Bone marrow (tissue), 2 donors: ENCODE measurements around the gene CHAMP1.

Experiments used
- DNase-seq, 2 donors: peaks; one replicate each; lab custom pipeline; 2025; lab: John Stamatoyannopoulos, UW

CHAMP1 gene, protein sequence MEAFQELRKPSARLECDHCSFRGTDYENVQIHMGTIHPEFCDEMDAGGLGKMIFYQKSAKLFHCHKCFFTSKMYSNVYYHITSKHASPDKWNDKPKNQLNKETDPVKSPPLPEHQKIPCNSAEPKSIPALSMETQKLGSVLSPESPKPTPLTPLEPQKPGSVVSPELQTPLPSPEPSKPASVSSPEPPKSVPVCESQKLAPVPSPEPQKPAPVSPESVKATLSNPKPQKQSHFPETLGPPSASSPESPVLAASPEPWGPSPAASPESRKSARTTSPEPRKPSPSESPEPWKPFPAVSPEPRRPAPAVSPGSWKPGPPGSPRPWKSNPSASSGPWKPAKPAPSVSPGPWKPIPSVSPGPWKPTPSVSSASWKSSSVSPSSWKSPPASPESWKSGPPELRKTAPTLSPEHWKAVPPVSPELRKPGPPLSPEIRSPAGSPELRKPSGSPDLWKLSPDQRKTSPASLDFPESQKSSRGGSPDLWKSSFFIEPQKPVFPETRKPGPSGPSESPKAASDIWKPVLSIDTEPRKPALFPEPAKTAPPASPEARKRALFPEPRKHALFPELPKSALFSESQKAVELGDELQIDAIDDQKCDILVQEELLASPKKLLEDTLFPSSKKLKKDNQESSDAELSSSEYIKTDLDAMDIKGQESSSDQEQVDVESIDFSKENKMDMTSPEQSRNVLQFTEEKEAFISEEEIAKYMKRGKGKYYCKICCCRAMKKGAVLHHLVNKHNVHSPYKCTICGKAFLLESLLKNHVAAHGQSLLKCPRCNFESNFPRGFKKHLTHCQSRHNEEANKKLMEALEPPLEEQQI

DNA sequence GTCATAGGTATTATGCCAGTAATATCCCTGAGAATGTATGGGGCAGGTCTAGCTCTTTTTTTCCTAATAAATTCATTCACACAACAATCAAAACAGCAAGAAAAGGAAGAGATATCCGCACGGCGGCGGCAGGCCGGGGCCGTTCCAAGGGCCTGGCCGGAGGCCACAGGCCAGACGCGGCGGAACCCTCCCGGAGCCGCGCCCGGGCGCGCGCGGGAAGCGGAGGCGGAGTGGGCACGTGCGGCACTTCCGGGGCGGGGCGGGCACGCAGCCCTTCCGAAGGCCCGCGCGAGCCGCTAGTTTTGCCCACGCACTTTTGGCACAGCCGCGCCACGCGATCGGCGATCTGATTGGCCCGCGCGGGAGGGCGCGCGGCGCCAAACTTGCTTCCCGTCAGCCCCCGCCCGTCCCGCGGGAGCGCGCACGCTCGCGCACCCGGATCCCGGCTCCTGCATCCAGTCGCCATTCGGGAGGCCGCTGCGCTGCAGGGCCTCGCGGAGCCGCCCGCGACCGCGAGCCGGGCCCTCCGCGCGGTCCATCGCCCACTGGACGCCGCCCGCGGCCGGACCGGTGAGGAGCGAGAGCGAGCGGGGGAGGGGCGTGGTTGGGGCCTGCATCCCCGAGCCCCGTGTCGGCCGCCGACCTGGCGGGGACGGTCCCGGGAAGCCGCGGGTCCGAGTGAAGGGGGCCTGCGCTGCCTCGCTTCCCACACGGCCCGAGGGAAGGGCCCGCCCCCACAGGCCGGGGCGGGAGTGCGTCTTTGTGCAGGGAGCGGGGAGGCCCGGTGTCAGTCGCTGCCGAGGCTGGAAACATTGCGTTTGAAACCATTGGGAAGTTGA is at the start of gene CHAMP1:
Gene CHAMP1, plus strand, starts transcription at position 430 of the 839 bp plus-strand sequence. CDS start 9,340 bp downstream, outside the sequence.
- peak; percentile 71 to 79 for DNase-seq

DNA sequence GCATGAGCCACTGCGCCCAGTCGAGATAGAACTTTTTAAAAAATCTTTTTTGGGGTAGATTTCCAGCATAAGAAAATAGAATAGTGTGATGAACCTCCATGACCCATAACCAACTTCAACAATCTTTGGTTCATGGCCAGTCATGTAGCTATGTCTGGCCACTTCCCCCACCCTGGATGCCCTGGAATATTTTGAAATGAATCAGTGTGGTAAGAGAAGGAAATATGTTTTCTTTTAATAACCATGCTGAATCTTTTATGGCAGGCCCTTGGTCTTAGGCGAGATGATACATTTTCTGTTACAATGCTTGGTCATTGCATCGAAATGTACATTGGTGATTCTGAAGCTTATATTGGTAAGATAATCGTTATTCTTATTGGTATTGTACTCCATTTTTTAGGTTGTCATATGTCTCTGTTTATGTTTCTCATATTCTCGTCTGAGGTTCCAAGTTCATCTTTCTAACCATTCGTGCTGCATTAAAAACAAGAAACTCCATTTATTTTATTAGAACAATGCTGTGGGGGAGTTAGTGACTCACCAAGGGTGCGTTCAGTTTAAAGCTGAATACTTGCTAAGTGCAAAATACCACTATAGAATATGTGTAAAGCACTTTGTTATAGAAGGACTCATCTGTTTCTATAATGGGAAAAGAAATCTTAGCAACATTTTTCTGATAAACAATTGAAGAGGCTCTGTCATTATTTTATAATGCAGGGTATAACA is 49.3 kb upstream of the CHAMP1 start:
- no peak for DNase-seq

DNA sequence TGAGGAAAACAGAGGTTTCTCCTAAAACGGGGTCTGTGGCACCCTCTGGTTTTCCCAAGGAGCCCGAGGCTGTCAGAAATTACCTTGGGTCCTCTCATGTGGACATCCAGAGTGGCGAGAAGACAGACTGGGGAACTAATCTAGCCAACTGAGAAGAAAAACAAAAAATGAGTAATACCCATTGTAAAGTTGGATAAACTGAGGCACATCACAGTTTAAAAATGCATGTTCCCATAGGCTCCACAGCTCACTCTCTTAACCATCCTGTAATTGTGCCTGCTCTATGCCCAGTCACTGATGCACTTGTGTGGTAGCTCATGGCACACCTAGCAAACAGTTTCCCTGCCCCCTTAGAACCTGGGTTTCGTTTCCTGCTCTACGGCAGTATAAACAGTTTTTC is 48.1 kb upstream of the CHAMP1 start:
- no peak for DNase-seq

DNA sequence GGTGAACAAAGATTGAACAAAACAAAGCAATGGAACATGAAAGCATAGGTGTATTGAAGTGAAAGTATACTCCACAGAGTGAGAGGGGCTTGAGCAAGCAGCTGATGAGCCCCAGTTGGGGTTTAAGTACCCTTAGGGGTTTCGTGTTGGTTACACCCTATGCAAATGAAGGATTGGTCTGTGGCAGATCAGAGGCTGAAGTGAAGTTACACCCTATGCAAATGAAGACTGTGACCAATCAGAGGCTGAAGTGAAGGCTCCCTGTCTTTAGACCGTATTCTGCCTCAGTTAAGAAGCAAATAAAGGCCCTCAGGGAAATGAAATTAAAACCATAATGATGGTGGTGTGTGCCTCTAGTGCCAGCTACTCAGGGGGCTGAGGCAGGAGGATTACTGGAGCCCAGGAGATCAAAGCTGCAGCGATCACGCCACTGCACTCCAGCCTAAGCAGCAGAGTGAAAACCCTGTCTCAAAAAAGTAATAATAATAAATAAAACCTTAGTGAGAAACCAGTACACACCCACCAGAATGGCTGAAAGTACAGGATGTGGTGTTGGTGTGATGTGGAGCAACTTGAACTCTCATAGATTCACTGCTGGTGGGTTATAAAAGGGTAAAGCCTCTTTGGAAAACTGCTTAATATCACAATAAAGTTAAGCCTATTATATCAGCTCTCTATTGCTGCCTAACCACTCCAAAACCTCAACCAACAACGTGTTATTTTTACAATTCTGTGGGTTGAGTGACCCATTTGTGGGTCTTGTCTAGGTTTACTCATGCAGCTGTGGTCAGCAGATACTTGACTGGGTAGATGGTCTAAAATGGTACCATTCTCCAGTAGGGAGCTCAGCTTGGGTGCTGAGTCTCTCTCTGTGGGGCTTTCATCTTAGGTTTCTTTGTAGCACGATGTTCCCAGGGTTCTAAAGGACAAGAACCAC is 45.7 kb upstream of the CHAMP1 start:
- no peak for DNase-seq

DNA sequence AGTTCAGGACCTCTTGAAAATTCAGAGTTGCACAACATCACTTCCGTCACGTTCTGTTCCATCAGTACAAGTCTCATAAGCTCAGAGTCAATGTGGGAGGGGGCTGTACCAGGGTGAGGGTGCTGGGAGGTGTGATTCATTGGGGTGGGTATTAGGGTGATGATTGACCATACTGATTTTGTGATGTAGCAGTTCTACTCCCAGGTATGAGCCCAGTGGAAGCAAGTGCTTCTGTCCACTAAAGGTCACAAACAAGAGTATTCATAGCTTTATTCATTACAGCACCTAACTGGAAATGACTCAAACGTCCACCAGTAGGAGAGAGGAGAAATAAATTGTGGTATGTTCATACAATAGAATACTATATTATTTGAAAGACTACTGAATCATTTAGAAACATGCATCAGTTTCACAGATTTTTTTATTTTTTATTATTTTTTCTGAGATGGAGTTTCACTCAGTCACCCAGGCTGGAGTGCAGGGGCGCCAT is 45.0 kb upstream of the CHAMP1 start:
- DNase-seq: no peak

DNA sequence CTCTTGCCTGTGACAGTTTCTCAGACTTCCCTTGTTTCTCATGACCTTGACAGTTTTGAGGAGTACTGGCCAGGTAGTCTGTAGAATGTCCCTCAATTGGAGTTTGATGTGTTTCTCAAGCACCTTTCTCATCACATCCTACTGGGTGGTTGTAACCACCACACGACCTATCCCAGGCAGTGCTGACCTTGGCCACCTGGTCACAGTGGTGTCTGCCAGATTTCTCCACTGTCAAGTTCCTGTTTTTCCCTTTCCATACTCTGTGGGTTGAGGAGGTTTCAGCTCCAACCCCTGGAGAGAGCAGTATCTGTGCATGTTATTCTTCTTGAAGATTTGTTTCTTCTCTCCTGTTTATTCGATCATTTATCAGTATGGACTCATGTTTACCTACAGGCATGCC is 41.3 kb upstream of the CHAMP1 start:
- DNase-seq: no peak

DNA sequence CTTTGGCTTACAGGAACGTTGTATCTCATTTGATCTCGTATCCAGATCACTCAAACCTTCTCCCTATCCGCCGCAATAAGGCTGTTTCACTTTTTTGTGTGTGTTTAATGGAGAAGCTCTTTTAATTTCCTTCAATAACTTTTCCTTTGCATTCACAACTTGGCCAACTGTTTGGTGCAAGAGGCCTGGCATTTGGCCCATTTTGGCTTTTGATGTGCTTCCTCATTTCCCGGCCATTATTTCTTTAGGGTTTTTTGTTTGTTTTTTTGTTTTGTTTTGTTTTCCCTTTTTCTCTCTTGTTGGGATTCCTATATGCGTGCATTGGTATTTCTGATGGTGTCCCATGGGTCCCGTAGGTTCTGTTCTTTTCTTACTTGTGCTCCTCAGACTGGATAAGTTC is 39.0 kb upstream of the CHAMP1 start:
- DNase-seq: no peak

DNA sequence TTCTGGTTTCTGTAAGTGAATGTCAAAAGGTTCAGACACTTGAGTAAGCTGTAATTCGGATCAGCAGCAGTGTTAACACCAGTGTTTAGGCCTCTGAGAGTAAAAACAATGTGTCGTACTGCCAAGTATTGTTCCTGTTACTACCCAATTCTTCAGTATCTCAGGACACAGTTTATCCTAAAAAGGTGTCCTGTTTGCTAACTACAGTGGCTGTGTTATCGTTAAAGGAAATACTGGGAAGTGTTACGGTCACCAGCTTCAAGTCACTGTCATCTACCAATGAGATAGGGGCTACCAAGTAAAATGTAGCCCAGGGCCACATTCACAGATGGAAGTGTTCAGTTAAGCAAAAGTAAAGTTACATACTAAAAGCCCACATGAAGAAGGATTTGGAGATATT is 35.2 kb upstream of the CHAMP1 start:
- DNase-seq: no peak

DNA sequence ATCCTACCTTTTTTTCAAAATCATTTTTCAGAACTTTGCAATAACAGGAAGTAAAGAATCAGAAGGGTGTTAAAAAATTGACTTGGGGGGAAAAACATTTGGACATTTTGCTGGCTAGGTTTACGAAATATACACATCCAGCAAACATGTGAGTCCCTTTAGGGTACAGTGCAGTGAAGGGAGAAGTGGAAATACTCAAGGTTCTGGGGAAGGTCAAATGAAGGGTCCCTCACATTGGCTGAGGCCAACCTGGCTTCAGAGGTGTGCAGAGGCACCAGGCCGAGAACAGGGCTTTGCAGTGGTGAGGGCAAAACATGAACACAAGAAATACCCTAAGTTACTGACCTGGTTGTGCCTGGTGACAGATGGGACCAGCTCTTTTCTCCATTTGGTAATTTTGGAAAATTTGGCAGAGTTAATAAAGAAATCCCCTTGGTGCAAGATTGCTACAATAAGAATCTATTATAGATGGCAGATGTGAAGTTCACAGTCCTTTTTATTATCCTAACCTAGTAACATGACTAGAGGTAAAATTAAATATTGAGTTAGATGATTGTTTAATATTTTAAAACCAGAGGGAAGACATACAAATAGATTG is 34.4 kb upstream of the CHAMP1 start:
- DNase-seq: no peak

DNA sequence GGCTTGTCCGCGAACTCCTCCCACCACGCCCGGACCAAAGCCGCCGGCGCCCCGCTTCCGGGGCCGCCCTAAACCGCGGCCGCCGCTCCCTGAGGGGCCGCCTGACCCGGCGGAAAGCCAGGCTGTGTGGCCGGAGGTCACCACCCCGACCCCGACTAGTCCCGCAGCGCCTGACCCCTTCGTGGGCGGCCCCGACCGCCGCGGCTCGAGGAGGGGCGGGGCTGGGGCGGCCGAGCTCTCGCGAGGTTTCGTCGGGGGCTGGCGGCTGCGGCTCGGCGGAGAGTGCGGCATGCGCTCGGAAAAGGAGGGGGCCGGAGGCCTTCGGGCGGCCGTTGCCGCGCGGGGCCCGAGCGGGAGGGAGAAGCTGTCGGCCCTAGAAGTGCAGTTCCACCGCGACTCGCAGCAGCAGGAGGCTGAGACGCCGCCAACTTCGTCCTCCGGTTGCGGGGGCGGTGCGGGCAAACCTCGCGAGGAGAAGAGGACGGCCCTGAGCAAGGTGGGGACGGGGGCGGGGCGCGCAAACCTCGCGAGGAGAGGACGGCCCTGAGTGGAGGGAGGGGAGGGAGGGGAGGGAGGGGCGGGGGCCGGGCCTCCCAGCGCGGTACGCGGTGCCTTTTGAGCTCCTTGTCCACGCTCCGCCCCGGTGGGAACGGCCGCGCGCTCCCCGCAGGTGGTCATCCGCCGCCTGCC is 32.8 kb upstream of the CHAMP1 start, which contains the start of gene UPF3A:
Gene UPF3A, plus strand, starts transcription at position 251 of the 690 bp plus-strand sequence. Its CDS starts 39 bp downstream, at position 290.
- peak; percentile 70 to 99 for DNase-seq

DNA sequence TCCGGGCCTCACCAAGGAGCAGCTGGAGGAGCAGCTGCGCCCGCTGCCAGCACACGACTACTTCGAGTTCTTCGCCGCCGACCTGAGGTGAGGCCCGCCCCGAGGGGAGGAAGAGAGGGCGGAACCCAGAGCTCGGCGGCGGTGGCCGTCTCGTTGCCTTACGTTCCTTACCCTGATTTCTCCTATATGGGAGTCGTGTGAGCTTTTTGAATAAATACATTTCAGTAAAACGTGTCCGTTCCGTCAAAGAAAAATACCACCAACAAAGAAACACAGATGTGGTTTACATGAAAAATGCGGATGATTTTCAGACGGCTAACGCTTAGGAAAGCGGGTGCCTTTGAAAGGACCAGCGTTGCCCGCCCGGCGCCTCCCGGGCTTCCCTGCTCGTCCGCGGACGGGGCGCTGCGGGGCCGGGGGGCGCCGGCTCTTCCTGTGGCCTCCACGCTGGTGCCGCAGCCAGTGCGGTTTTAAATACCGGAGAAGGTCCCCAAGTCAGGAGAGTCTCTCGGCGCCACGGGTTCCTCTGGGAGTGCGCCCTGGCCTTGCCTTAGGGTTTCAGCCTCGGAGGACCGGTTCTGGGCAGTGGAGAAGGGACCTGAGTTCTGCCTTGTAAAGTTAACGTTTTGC is 32.1 kb upstream of the CHAMP1 start:
- DNase-seq: peak; percentile 54 to 68

DNA sequence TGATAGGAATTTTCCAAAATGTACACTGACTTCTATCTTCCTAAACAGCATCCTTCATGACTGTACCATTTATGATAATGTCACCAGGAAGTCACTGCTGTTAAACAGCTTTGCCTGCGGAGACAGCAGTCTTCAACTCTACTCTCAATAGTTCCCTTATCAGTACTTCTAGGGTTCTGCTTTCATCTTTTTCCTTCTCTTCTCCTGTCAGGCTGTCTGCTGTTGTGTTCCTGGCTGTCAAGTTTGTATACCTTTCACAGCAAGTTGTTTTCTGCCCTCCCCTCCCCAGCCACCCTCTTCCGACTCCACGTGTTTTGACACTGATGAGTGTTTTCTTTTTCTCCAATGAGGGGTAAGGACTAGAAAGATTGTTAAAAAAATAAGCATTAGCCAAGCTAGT is 30.7 kb upstream of the CHAMP1 start:
- DNase-seq: no peak

DNA sequence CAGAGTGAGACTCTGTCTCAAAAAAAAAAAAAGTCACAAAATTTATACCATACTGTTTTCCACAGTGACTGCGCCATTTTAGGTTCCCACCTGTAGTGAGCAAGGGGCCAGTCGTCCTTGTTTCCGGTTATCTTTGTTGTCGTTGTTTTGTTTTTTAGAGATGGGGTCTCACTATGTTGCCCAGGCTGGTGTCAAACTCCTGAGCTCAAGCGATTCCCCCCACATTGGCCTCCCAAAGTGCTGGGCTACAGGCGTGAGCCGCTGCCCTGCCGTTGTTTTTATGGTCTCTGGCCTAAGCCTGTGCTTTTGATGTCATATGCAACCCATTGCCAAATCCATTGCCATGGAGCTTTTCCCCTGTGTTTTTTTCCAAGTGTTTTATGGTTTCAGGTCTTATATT is 29.6 kb upstream of the CHAMP1 start:
- DNase-seq: no peak

DNA sequence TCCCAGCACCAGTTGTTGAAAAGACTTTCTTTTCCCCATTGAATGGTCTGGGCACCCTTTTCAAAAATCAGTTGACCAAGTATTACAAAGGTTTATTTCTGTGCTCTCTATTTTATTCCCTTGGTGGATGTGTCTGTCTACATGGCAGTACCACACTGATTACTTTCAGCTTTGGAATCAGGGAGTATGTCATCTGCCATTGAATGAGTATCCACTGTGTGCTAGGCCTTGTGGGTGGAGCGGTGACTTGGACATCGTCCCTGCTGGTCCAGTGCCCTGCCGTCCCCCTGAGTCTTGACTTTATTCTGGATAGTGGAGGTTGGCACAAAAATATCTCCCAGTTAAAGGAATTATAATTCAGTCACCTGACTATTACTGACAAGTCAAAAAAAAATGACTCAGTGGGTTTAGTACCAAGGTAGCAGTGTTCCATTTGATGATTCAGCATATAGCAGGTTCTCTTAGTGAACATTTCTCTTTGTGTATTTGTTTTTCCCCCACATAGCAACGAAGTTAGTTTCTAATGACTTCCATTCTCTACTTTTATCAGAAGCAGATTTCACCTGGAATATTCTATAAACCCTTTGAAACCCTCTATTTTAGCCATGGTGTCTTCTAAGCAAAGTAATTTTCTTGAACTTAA is 29.0 kb upstream of the CHAMP1 start:
- DNase-seq: no peak

DNA sequence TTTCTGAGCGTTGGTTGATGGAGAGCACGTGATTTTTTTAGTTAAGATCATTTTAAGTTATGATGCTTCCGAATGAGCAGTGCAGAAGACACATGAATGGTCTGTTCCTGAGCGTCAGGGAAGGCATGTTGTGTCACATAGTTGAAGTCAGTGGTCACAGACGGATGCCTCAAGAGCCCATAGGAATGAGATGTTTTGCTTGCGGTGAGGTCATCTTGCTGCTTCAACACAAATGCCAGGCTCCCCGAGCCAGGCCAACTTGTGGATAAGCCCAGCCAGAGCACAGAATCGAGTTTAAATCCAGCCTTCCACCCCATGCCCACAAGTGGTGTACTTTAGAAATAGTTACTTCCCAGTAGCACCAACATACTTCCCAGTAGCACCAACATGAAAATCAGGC is 27.5 kb upstream of the CHAMP1 start:
- DNase-seq: no peak

DNA sequence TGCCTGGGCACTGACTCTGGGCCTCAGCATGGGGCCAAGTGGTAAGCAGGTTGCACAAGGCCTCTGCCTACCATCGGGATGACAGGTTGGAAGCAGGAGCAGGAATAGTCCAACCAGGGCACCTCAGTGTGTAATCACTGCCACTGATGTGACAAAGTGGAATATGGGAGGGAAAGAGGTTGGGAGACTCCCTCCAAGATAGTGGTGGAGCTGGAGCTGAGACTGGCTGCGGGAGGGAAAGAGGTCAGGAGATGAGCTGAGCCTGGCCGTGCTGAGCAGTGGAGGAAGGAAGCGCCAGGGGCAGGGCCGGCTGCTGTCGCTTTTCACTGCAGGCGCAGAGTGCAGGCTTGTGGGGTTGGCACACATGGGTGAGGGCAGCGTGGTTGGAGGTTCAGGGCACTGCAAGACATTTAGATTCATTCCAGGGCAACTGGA is 26.1 kb upstream of the CHAMP1 start:
- DNase-seq: no peak

DNA sequence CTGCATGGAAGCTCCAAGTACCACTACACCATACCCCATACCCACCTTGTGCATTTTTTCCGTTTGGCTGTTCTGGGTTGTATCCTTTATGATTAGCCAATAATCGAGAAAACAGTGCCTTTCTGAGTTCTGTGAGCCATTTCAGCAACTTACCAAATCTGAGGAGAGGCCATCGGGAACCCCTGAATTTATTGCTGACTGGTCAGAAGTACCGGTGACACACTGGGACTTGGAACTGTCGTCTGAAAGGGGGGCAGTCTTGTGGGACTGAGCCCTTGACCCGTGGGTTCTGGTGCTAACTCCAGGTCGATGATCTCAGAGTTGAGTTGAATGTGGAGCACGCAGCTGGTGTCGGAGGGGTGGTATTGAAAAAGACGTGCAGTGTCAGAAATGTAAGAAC is 17.9 kb upstream of the CHAMP1 start:
- no peak for DNase-seq

DNA sequence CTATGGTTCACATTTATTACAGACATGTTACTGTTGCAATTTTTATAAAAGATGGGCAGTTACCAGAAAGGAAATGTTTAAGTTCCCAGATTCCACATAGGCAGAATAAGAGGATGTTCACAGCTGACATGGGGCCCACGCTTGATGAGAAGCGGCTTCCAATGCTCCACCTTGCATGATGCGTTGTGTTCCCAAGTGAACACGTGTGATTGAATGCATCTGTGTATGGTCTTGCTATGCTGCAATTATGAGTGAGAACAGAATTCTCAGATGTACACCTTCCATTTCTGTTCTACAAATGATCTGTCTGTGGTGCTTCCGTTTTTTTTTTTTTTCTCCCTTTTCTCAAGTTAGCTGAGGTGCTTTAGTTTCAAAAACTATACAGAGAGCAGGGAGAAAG is 17.4 kb upstream of the CHAMP1 start:
- no peak for DNase-seq
